ENCODE data around the gene ZNF423.

ZNF423 gene

DNA sequence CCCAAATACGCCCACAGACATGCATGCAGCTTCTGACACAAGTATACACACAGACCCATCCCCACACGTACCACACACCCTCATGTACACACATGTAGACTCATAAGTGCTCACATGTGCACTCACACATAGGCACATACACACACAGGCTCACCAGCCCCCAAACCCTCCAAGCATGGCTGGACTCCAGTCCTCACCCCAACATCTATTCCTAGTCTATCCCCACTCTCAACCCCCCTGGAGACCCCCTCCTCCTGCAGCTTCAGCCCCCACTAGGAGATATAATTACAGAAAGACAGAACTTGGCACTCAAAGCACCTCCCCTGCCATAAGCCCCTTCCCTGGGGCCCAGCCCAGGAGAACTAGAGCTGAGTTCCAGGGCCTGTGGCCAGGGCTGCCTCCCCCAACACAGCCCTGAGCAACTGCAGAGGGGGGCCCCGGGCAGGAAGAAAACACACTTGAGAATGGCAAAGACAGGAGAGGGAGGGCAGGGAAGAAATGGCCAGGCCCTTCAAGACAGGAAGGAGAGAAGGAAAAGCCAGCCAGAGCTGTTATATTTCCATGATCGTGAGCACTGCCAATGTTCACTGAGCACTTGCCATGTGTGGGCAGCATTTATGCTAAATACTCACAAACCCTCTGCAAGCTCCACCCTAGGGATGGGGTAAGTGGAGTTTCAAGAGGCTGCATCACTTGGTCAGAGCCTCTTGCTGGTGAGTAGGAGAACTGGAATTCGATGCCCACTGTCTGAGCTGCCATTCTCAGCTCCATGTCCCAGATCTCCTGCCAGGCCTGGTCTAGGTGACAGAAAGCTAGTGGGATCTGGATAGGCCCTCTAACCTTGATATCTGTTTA, 224.5 kb downstream of the ZNF423 start:
- no peak for DNase-seq (ENCODE audit: low read depth in 2 of 2, low spot score in 1 of 2)

DNA sequence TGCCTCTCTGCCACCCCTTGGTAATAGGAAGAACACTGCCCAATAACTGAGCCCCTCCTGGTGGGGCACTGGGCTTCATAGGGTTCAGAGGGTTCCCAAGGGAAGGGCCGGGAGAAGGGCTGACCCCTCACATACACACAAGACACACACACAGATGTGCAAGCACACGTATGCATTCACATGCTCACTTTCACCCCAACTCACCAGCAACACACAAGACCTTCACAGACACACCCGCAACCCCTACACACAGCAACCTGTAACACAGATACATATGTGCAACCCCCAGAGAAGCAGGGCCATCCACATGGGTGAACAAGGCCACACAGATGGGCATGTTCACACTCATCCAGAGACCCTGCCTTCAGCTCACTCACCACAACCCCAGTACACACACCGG, 225.1 kb downstream of the ZNF423 start:
- DNase-seq (ENCODE audit: low read depth in 2 of 2, low spot score in 1 of 2), result no peak

DNA sequence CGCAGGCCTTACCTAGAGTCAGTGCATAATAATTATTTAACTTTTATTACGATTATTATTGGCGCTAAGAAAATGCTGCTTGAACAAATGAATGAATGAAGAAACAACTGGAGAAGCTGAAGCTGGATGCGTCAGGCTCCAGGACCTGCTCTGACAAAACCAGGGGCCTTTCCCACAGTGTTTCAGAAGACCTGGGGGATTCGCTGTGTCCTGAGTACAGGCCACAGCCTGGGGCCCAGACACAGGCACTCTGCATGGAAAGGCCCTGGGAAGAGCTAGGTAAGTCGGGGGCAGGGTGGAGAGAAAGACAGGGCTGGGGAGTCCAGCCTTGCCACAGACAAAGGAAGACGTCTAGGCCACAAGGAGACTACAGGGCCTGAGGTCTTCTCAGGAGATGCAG, 226.1 kb downstream of the ZNF423 start:
- no peak for DNase-seq (ENCODE audit: low read depth in 2 of 2, low spot score in 1 of 2)

DNA sequence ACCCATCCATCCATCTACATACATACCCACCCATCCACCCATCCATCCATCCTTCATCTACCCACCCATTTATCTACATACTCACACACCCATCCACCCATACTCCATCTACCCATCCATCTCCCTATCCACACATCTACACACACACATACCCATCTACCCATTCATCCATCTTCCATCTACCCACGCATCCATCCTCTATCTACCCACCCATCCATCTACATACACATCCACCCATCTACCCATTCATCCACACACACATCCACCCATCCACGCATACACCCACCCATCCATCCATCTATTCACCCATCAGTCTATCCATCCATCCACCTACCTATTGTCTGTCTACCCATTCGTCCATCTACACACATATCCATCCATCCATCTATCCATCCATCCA, 227.8 kb downstream of the ZNF423 start:
- DNase-seq (ENCODE audit: low read depth in 2 of 2, low spot score in 1 of 2), result no peak

DNA sequence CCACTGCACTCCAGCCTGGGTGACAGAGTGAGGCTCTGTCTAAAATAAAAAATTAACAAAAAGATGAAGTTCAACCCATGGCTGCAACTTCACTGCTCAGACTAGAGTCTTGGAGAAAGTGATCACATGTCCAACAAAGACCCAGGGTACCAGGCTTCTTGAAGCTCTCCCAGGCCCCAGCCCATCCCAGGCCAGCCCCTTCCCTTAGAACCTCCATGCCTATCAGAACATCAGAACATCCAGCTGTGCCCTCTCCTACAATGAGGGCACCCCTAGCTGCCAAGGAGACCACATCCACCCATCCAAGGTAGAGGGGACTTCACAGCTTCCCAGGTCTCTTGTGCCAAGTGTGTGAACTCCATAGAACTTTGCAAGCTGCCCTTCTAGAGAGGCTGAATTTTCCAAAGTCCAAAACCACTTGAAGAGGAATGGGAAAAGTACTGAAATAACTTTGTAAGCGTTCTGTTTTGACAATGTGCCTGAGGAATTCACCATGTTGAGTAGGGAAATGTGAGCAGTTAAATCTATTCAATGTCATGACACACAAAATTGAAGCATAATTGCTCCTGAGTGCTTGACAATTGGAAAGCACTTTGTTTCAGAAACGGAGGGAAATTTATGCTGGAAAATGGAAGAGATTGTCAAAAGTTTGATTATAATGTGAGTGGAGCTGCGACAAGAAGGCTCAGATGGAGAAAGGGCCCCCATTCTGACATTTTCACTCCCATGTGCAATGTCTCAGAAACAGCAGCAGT, 230.4 kb downstream of the ZNF423 start:
- no peak for DNase-seq (ENCODE audit: low read depth in 2 of 2, low spot score in 1 of 2)

DNA sequence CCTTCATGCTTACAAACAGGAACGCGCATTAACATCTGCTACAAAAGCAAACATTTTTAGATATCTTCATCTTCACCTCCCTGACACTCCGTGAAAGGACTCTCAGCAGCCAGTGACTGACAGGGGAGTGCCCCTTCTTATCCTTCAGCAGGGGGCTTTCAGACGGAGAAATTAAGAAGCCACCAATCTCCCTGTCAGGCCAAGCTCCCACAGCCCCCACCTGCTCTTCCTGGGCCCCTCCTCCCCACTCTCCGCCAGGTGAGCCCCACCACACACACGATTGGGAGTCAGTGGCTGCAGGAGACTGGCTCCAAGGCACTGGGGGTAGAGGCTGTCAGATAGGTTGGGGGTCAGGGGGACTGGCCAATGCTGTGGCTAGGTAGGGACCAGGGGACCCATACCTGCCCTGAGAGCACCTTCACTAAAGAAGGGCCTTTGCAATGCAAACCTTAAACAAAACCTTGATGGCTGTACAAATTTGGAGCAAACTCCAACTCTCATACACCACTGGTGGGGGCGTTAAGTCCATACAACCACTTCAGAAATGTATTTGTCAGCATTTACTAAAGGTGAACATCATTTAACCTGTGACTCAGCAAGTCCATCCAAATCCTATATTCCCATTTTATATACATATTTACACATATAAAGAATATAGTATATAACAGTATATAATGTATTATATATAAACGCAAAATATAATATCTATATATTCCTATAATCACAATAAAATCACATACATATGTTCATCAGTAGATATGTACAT, 232.2 kb downstream of the ZNF423 start:
- DNase-seq (ENCODE audit: low read depth in 2 of 2, low spot score in 1 of 2), result no peak

DNA sequence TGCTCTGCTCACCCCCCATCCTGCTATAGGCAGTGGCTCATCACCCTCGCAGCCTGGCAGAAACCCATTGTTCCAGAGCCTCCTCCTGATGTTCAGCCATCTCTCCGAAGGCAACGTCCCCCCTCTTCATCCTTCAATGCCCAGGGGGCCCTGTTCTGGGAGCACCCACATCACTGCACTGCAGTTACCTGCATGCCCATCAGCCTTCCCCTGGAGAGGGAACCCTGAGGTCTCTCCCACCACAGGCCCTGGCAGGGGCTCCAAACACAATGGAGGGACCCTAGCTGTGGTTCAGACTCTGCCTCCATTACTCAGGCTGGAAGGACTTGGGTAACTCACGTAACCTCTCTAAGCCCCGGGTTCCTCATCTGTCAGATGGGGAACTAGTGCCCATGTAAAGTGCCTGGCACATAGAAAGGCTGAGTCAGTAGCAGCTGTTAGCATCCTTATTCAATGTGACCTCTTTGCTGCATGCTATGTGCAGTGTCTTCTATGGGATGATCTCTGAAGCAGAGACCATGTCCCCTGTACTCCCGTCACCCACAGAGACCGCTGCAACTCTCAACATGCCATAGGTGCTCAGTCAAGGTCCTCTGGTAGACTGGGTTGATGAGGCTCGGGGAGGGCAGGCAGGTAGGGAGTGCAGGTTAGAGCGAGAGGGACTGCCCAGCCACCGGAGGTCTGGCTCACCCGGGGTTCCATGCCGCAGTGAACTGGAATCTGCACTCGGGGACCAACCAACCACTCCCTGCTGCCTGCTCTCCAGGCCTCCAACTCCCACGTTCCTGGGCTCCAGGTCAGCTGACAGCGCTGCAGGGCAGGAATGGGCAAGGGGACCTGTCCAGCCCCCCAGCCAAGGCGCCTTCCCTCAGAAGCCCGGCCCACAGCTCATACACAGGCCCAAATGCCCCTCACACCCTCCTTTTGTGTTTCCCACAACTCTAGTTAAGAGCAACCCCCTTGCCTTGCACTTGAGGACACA, 233.2 kb downstream of the ZNF423 start:
- no peak for DNase-seq (ENCODE audit: low read depth in 2 of 2, low spot score in 1 of 2)

DNA sequence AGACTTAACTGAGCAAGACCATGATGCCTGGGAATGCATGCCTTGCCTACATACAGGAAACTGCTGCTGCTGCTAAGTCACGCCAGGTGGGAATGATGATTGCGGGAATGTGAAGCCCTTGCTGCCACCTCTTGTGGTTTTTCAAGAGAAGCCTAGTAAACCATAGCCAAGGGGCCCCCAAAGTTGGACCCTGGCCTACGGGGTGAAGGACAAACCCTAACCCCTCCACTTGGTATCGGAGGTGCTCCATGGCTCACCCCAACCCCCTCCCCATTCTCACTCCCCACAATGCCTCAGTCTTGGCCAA, 233.9 kb downstream of the ZNF423 start:
- no peak for DNase-seq (ENCODE audit: low read depth in 2 of 2, low spot score in 1 of 2)

DNA sequence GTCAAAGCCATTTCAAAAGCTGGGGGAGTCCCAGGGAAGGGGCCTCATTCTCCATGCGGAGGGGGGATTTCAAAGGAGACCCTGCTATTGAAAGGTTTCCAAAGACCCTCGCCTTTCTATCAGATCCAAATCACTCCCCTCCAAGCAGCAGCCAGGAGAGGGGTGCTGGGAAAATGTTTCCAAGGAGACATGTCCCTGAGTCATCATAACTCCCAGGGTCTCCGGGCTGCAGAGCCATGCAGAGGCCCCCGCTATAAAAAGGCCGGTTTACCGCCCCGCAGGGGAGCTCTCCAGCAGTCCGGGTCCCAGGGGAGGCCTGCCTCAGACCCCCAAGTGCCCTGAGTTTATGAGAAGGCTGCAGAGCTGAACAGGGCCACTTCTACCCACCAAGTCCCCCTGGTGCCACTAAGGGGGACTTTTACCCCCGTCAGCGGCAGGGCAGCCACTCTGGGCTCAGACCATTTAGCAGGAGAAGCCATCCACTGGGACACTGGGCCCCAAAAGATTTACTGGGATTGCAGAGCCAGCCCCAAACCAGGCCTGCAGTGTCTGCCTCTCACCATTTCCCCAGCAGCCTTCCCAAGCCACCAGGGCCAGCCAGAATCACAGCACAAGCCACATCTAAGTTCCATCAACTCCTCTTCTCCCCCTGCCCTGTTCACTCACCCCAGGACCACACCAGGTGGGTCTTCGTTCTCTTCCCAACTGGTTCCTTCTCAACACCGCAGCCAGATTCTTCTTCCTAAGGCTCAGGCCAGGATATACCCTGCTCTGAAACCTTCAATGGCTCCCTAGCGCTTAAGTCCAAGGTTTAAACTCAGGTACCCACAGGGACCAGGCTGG, 234.4 kb downstream of the ZNF423 start:
- DNase-seq (ENCODE audit: low read depth in 2 of 2, low spot score in 1 of 2), result no peak

DNA sequence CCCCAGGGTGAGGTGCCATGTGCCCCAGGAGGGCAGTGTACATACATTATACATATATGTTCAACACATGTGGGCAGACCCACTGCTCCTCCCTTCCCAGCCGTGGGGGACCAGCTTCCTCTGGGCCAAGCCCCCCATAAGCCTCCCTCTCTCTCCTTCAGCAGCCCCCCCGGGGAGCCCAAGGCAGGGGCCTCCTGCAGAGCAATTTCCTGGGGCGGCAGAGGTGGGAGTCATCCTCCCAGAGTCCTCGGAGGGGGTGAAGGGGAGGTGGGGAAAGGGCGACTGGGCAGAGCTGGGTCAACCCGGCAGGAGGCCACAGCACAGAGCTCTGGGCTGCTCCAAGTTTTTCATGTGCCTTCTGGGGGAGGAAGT, 235.1 kb downstream of the ZNF423 start:
- DNase-seq (ENCODE audit: low read depth in 2 of 2, low spot score in 1 of 2), result no peak

DNA sequence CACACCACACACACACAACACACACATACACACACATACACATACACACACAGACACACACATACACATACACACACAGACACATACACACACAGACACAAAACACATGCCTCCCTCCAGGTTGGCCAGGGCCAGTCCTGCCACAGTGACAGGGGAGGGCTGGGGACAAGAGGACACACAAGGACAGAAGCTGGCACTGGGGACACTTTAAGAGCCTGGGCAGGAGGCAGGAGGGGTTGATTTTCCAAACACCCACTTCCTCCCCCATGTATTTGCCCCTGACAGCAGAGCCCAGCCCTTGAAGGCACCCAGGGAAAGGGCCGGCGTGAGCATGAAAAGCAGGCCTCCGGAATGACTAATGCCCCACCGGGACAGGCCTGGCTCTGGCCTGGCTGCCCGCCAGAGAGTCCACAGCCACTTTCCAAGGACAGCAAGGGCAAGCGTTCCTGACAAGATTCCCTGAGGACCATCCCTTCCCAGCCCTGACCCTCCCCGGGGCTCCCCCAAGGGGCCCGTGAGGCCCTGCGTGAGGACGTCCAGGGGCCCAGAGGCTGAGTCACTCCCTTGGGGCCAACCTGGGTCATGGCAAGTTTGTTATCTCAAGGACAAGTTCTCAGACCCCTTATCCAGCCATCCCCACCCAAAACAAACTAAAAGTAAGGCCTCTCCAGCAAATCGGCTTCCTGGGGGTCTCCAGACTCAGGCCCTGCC, 235.6 kb downstream of the ZNF423 start:
- no peak for DNase-seq (ENCODE audit: low read depth in 2 of 2, low spot score in 1 of 2)

DNA sequence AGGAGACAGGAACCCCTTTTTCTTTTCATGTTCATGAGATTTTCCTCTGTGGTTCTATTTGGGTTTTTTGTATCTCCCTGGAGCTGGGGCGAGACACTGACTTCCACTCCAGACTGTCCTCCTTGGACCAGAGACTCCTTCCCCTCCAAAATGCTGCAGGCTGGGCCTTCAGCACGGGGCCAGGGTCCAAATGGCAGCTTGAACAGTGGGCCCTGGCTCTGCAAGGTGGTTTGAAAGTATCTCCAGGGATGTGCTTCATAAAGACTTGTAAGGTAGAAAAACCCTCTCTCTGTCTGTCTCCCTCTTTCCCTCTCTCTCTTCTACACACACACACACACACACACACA, 236.1 kb downstream of the ZNF423 start:
- no peak for DNase-seq (ENCODE audit: low read depth in 2 of 2, low spot score in 1 of 2)

DNA sequence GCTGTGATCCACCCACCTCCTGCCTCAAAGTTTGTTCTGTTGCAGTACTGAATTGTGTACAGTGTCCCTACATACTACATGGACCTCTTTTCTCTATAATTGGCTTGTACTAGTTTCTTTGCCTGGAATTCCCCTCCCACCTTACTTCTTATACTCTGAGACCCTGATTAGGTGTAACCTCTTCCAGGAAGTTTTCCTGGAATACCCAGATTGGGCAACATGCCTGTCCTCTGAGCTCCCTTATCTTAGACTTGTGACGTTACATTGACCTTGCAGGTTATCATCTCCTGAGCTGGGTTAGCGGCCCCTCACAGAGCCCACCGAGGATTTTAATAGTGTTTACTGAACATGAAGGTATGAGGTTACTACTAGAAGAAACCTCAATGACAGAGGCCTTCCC, 237.0 kb downstream of the ZNF423 start:
- no peak for DNase-seq (ENCODE audit: low read depth in 2 of 2, low spot score in 1 of 2)

DNA sequence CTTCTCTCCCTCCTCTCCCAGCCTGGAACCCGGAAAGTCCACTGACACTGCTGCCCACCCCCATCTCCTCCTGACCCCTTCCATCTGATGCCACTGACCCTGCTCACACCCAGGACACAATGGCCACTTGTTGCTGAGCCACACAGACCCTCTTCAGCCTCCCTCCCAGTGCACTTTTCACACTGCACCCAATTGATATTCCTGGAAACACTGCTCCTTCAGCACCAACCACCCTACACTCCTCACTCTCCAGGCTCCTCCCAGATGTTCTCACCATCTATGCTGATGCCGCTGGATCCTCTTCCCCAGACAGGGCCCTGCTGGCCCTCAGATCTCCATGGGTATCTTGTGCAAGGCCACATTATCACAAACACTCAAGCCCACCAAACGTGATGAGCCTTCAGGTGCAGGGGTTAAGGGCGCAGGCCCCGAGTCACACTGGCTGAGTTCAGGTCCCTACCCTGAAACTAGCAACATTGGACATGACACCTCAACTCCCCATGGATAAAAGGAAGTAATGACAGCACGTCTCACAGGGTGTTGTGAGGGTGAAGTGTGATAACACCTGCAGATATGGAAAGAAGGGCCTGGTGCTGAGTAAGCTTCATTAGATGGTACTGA, 238.1 kb downstream of the ZNF423 start:
- no peak for DNase-seq (ENCODE audit: low read depth in 2 of 2, low spot score in 1 of 2)

DNA sequence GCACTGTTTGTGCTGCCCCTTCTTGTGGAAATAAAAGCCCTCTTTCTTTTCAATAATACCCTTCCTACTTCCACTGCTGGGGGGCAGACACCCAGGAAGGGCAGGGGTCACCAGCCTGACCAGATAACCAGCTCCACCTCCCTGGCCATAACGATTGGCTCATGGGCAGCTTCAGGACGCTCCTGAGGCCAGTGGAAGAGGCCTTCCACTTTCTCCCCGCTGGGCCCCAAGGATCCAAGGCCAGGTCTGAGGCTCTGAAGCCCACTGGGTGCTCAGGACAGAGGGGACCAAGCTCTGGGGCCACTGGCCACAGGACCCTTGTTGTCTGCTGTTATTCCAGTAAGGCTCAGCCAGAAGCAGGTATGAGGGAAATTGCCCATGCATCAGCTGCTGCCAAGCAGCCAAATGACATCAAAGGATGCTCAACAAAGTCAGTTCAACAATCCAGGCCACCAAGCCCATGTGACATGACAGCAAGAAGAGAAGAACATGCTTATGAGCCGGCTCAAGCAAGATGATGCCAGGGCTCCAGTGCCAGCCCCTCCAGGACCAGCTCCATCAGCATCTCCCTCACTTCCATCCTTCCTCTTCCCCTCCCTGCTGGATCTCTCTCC, 238.8 kb downstream of the ZNF423 start:
- no peak for DNase-seq (ENCODE audit: low read depth in 2 of 2, low spot score in 1 of 2)

DNA sequence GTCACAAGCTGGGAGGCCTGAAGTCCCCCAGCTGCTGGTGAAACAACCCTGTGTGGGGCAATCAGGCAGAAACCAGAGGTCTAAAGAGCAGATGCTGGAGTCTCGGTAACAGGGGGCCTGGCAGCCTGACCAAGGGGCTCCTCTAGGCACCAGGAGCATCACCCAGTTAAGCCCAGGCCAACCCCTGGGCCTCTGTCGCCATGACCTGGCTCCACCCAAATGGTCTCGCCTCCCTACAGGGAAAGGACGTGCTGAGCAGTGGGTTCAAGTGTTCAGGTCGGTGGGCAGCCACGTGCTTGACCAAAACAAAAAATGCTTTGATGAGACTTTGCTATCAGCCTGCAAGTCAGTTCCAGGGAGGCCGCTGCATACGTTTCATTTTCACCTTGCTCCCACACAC, 240.3 kb downstream of the ZNF423 start:
- DNase-seq (ENCODE audit: low read depth in 2 of 2, low spot score in 1 of 2), result no peak

DNA sequence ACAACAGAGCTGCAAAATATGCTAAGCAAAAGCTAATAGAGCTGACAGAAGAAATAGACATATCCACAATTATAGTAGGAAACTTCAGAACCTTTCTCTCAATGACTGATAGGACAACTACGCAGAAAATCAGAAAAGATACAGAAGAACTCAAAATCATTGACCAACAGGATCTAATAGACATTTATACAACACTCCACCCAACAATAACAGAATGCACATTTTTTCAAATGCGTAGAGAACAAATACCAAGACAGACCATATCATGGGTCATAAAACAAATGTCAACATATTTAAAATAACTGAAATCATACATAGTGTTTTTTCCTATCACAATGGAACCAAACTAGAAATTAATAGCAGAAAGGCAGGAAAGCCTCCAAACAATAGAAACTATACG, 244.9 kb downstream of the ZNF423 start:
- DNase-seq (ENCODE audit: low read depth in 2 of 2, low spot score in 1 of 2), result no peak

DNA sequence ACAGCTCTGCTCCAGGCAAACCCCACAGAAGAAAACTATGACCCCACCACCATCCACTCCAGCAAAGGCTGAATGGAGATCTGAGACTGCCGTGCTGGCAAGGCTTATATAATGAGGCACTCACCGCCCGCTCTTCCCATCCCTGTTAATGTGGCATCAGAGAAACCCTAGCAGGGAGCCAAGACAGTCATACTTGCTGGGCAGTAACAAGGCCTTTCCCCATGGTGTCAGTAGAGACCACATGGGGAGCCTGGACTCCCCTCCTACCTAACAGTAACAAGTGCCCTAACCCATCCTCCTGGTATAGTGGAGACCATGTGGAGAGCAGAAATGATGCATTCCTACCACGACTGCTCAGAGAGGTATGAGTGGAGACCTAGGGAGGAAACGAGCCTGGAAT, 247.1 kb downstream of the ZNF423 start:
- no peak for DNase-seq (ENCODE audit: low read depth in 2 of 2, low spot score in 1 of 2)

DNA sequence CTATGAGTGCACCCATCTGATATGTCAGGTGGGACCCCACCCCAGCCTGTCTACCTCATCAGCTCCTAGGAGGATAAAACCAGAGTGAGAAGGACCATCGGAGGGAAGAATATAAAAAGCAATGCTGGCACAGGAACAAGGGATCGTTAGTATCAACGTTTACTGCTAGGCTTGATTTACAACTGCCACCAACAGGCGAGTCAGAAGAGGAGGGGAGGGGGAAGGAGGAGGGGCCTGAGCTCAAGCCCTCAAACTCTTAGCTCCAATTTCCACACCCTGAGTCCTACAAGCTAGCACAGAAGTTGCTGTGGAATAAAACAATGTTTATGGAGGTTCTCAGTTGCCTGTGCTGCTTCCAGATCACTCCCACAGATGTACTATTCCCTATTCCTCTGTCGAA, 247.8 kb downstream of the ZNF423 start:
- DNase-seq (ENCODE audit: low read depth in 2 of 2, low spot score in 1 of 2), result no peak
